WERI-Rb-1 (cell line): Measurements from ENCODE around the gene EHD3.

Experiments
- DNase-seq: peaks from one replicate; pipeline ENCODE4 v3.0.0-alpha.2; 2020
- H3K27ac ChIP-seq: fragments of 250-450 bp; sonication (Bioruptor Pico); 2 replicates; pipeline ENCODE4 v1.5.1; 2020; ENCODE audit warnings: mild to moderate bottlenecking, moderate library complexity
- H3K27me3 ChIP-seq: fragments of 250-450 bp; sonication (Bioruptor Pico); 2 replicates; pipeline ENCODE4 v1.5.1; 2021; ENCODE audit warnings: mild to moderate bottlenecking, low read depth, moderate library complexity; ENCODE audit not compliant: insufficient read depth, severe bottlenecking
- H3K36me3 ChIP-seq: fragments of 250-450 bp; sonication (Bioruptor Pico); 2 replicates; pipeline ENCODE4 v1.5.1; 2020; ENCODE audit warnings: mild to moderate bottlenecking, moderate library complexity
- H3K4me3 ChIP-seq: 2 replicates; pipeline ENCODE4 v1.5.1; 2011; ENCODE audit warnings: low read depth, mild to moderate bottlenecking, control low read depth, low read length
- H3K9me3 ChIP-seq: fragments of 250-450 bp; sonication (Bioruptor Pico); 2 replicates; pipeline ENCODE4 v1.5.1; 2021; ENCODE audit warnings: mild to moderate bottlenecking, moderate library complexity; ENCODE audit not compliant: severe bottlenecking
- TF ChIP-seq, protein P1 (sequence below): IDR thresholded peaks from 2 replicates; pipeline ENCODE4 v1.5.1; 2011; ENCODE audit warnings: low read depth, mild to moderate bottlenecking, control low read depth, inconsistent platforms, low read length

EHD3 gene

DNA sequence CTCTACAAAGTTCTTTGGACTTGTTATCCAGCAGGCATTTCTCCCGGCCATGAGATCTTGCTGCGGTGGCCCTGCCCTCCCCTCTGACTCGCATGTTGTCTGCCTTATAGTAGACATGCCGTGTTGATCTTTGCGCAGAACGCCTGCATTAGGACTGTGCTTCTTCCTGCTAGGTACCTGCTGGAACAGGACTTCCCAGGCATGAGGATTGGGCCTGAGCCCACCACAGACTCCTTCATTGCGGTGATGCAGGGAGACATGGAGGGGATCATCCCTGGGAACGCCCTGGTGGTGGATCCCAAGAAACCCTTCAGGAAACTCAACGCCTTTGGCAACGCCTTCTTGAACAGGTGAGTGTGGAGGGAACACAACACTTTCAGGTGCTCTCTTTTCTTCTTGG, 10.1 kb downstream of the EHD3 start:
- Histone ChIP-seq H3K27ac (no peak overlapping the region), H3K27me3 (no peaks in the 10 kb centered on the region), H3K9me3 (no peaks in the 10 kb centered on the region), H3K36me3 (no peaks in the 10 kb centered on the region), H3K4me3 (no peak overlapping the region)
- no peak for DNase-seq
- TF ChIP-seq, protein P1, sequence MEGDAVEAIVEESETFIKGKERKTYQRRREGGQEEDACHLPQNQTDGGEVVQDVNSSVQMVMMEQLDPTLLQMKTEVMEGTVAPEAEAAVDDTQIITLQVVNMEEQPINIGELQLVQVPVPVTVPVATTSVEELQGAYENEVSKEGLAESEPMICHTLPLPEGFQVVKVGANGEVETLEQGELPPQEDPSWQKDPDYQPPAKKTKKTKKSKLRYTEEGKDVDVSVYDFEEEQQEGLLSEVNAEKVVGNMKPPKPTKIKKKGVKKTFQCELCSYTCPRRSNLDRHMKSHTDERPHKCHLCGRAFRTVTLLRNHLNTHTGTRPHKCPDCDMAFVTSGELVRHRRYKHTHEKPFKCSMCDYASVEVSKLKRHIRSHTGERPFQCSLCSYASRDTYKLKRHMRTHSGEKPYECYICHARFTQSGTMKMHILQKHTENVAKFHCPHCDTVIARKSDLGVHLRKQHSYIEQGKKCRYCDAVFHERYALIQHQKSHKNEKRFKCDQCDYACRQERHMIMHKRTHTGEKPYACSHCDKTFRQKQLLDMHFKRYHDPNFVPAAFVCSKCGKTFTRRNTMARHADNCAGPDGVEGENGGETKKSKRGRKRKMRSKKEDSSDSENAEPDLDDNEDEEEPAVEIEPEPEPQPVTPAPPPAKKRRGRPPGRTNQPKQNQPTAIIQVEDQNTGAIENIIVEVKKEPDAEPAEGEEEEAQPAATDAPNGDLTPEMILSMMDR, result no peak

DNA sequence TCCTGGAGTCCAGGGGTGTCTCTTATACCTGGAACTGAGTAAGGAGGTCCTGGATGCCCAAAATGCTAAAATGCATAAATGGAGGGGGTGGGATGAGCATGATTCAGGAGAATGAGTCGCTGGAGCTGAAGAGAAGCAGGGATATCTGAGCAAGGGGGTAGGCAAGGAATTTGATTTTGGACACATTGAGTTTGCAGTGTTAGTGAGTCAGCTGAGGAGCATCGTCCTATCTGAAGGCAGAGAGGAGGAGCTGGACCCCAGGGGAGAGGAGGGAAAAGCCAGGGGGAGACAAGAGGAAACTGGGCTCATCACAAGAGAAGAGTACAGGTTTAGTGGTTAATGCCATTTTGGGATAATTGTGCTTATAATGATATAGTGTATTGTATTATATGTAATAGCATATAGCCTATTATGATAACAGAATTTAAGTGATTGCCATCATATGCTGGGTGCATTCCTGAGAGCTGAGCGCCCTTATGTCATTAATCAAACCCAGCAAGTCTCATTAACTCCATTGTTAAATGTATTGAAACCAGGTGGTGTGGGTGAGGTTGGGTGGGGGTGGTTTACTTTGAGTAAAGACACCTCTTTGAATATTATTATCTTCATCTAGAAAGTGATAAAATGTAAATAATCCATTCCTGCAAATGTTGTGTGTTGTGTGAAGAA, 12.4 kb downstream of the EHD3 start:
- Histone ChIP-seq H3K4me3 (no peak overlapping the region), H3K27ac (no peak overlapping the region), H3K27me3 (no peaks in the 10 kb centered on the region), H3K36me3 (no peaks in the 10 kb centered on the region; the same call in 1 of the 2 replicates), H3K9me3 (no peaks in the 10 kb centered on the region)
- DNase-seq, result no peak
- TF ChIP-seq, protein P1, result no peak

DNA sequence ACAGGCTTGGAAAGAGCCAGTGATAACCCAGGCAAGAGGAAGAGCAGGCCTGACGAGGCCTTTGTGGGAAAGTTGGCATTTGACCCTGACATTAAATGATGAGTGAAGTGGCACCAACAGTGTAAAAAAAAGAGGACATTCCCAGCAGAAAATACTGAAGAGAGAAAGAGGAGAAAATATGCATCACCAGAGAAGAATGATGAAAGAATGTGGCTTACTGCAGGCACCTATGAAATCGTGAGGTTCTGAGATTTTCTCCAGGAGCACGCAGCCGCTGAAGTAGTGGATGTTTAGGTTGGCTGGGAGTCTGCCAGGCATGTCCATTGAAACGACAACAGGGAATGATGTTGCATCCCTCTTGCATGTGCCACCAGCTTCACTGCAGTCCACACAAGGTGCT, 13.8 kb downstream of the EHD3 start:
- H3K27ac ChIP-seq, result no peak overlapping the region
- H3K4me3 ChIP-seq, result no peak overlapping the region
- TF ChIP-seq, protein P1, result no peak
- no peaks in the 10 kb centered on the region for H3K27me3 ChIP-seq
- no peaks in the 10 kb centered on the region; the same call in 1 of the 2 replicates for H3K36me3 ChIP-seq
- no peak for DNase-seq
- H3K9me3 ChIP-seq, result no peaks in the 10 kb centered on the region

DNA sequence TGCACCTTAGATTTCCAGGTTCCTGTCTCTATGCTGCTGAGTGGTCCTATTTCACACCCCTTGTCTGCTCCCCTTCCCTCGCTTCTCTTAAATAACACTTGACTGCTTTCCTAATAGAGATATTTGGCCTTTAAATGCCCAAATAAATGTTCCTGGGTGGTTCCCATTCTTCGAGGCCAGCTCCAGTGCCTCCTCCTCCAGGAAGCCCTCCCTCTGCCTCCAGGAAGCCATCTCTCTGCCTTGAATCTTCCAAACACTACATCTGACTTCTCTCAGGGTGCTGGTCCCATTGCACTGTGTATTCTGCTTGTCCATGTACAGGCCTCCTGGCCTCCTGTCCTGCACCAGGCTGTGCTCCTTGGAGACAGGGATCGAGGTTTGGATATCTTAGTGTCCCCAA, 14.2 kb downstream of the EHD3 start:
- Histone ChIP-seq H3K27ac (no peak overlapping the region), H3K27me3 (no peaks in the 10 kb centered on the region), H3K4me3 (no peak overlapping the region), H3K9me3 (no peaks in the 10 kb centered on the region), H3K36me3 (no peaks in the 10 kb centered on the region; the same call in 1 of the 2 replicates)
- TF ChIP-seq, protein P1, result no peak
- no peak for DNase-seq

DNA sequence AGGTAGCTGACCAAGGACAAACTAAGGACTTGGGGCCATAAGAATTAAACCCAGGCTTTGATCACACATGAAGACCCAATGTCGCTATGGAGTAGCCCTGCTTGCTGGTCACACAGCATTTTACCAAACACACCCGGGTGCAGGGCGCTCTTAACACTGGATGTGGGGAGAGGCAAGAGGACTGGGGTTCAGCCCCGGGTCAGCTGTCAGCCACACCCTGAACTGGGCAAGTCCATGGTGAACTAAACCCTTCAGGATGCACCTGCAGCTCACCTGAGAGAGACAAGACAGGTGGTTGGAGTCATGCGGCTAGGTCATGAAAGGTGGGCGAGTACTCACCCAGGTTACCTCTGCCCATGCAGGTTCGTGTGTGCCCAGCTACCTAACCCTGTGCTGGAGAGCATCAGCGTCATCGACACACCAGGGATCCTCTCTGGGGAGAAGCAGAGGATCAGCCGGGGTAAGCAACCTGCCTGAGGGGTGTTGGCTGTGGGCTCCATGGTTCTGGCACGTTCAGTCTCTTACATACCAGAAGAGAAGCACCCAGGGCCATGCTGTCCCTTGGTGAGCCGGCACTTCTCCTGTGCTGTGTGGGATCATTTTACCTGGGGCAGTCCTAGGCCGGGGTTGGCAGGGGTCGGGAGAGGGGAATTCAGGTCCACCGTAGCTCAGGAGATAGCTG, 15.2 kb downstream of the EHD3 start:
- Histone ChIP-seq H3K9me3 (no peaks in the 10 kb centered on the region), H3K36me3 (no peaks in the 10 kb centered on the region; the same call in 1 of the 2 replicates), H3K27ac (no peak overlapping the region), H3K27me3 (no peaks in the 10 kb centered on the region), H3K4me3 (no peak overlapping the region)
- no peak for DNase-seq
- TF ChIP-seq, protein P1, result no peak
